ENCODE data around the gene CSGALNACT2.

DNA sequence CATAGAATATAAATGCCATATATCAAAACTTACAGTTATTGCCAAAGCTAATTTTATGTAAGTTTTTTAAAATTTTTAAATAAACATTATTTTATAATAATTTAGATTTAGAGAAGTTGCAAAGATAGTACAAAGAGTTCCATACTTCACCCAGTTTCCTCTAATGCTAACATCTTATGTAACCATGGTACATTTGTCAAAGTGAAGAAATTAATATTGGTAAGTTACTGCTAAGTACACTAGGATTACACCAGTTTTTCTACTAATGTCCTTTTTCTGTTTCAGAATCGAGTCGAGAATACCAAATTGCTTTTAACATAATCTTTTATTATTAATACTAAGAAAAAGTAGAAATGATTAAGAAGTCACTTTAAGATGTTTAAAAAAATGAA, 29.2 kb downstream of the CSGALNACT2 start:
- TF ChIP-seq, protein P1, sequence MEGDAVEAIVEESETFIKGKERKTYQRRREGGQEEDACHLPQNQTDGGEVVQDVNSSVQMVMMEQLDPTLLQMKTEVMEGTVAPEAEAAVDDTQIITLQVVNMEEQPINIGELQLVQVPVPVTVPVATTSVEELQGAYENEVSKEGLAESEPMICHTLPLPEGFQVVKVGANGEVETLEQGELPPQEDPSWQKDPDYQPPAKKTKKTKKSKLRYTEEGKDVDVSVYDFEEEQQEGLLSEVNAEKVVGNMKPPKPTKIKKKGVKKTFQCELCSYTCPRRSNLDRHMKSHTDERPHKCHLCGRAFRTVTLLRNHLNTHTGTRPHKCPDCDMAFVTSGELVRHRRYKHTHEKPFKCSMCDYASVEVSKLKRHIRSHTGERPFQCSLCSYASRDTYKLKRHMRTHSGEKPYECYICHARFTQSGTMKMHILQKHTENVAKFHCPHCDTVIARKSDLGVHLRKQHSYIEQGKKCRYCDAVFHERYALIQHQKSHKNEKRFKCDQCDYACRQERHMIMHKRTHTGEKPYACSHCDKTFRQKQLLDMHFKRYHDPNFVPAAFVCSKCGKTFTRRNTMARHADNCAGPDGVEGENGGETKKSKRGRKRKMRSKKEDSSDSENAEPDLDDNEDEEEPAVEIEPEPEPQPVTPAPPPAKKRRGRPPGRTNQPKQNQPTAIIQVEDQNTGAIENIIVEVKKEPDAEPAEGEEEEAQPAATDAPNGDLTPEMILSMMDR (IDR thresholded peaks at IDR 0.05) = no peak
- TF ChIP-seq POLR2A (IDR thresholded peaks at IDR 0.05) = no peak
